GM19023 (cell line): ENCODE data around the gene PSMD2.

Experiments used
- ATAC-seq: cut with Tn5 transposase; IDR thresholded peaks from one replicate; pipeline ENCODE4 v1.9.1; 2021; ENCODE audit warnings: mild to moderate bottlenecking, moderate library complexity; ENCODE audit not compliant: unreplicated experiment

Gene PSMD2

DNA sequence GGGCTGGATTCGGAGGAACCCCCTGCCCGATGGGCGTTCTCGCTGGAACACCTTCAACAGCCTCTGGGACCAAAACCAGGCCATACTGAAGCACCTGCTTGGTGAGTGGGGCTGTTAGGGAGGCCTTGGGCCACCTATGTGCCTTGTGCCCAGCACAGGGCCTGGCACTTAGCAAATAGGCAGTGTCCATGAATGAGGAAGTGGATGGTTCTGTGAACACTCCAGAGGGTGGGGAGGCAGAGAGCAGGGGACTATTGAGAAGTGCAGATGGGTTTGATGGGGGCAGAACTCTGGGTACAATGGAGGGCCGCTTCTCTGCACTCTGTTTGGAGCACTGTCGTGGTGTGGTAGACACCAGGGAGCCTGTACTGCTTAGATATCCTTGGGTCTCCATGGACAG, 21.7 kb upstream of the PSMD2 start:
- no peak for ATAC-seq

DNA sequence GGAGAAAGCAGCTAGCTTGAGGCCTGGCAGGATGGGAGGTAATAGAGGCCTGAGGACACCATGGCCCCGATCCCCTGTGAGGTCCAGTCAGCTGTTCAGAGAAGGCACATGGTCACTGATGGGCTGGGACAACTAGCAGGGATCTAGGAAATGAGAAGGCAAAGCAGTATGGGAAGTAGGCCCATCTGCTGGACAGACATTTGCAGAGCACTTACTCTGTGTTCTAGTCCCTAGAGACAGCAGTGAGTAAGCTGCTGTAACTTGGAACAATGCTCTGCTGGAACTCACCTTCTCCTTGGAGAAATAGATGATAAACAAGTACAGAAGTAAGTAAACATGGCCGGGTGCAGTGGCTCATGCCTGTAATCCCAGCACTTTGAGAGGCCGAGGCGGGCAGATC, 16.1 kb upstream of the PSMD2 start:
- no peak for ATAC-seq

DNA sequence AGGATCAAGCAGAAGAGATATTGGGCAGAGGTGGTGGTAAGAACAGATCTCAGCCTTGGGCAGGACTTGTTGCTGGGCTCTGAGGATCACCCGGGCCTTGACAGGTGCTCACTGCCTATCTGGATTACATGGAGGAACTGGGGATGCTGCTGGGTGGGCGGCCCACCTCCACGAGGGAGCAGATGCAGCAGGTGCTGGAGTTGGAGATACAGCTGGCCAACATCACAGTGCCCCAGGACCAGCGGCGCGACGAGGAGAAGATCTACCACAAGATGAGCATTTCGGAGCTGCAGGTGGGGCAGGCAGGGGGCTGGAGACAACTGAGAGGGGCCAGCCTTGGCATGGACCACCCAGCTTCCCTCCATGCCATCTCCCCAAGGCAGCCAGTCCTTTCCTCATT, 15.4 kb upstream of the PSMD2 start:
- ATAC-seq = no peak

DNA sequence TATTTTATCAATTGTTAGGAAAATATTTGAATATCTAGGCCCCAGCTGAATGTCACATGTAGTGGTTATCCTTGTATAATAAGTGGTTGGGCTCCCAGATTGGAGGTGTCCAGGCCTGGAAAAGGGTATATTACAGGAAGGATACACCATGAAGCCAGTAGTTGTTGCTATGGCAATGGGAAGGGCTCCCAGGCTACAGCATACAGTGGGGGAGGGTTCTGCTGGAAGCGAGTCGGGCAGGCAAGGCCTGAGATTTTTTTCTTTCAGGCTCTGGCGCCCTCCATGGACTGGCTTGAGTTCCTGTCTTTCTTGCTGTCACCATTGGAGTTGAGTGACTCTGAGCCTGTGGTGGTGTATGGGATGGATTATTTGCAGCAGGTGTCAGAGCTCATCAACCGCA, 14.3 kb upstream of the PSMD2 start:
- ATAC-seq = no peak

DNA sequence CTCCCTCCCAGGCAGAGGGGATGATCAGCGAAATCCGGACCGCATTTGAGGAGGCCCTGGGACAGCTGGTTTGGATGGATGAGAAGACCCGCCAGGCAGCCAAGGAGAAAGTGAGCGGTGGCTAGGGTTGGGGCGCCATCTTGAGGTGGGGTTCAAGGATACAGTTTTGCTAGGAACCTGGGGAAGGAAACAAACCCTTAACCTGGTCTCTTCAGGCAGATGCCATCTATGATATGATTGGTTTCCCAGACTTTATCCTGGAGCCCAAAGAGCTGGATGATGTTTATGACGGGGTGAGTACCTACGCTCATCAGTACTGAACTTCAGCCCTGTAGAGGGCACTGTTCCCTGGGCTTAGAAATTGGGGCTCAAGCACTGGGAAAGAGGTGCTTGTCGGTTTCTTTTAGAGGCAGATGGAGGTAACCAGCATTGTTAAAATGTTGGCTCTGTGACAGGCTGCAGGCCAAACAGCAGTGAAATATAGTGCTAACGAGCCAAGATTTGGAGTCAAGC, 9.6 kb upstream of the PSMD2 start:
- ATAC-seq = peak; percentile 52

DNA sequence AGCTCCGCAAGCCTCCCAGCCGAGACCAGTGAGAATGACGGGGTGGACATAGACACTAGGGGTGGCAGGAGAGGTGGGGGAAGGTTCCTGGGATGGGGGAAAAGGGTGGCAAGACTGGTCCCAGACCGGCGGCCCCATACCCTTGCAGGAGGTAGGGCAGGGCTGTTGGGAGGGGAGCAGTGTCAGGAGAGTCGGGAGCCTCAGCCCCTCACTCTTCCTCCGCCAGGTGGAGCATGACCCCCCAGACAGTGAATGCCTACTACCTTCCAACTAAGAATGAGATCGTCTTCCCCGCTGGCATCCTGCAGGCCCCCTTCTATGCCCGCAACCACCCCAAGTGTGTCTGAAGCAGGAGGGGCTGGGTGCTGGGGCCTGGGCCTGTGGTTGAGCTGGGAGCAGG, 8.7 kb upstream of the PSMD2 start:
- no peak for ATAC-seq

DNA sequence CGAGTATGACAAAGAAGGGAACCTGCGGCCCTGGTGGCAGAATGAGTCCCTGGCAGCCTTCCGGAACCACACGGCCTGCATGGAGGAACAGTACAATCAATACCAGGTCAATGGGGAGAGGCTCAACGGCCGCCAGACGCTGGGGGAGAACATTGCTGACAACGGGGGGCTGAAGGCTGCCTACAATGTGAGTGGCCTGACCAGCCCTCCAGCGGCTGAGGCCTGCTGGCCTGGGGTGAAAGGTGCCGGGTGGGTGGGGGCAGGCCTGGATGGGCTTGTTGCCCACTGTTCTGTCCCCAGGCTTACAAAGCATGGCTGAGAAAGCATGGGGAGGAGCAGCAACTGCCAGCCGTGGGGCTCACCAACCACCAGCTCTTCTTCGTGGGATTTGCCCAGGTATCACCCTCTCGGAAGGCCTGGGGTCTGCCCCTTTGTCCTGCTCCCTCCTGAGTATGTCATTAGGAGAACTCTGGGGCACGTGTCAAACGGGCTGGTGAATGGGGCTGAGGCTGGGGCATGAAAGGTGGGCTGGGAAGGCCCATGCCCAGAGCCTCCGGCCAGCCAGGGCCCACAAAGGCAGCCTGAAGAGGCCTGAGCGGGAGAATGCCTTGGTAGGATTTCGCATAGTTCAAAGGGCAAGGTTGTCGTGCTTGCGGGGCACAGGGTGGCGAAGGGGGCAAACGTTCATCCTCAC, 7.8 kb upstream of the PSMD2 start:
- ATAC-seq = no peak

DNA sequence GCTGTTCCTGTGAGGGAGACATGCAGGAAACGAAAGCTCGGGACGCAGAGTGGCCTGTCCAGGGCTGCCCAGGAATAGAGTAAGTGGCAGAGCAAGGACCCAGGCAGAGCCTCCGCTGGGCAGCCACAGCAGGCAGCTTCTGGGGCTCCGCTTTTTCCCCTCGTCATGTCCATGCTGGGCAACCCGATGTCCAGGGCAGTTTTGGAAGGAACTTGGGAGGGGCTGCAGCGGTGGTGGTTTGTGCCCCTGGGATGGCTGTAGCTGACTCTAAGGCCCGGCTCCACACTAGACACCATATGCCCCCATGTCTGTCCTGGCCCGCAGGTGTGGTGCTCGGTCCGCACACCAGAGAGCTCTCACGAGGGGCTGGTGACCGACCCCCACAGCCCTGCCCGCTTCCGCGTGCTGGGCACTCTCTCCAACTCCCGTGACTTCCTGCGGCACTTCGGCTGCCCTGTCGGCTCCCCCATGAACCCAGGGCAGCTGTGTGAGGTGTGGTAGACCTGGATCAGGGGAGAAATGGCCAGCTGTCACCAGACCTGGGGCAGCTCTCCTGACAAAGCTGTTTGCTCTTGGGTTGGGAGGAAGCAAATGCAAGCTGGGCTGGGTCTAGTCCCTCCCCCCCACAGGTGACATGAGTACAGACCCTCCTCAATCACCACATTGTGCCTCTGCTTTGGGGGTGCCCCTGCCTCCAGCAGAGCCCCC, 7.1 kb upstream of the PSMD2 start:
- ATAC-seq = no peak

DNA sequence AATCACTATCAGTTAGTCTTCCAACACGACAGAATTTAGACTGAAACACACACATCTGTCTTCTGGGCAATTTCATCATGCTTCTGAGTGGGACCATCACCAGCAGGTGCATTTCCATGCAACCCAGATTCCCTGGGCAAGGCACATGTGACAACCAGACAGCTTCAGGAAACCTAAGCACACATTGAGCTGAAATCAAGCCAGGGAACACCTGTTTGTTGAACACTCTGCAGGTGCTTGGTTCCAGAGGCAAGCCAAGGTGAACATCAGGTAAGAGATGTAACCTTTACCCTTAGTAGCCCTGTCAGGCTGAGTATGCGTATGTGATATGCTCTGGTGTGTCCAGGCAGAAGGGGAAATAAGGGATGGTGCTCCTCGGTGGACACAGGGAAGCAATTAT, 3.3 kb upstream of the PSMD2 start:
- ATAC-seq = no peak

DNA sequence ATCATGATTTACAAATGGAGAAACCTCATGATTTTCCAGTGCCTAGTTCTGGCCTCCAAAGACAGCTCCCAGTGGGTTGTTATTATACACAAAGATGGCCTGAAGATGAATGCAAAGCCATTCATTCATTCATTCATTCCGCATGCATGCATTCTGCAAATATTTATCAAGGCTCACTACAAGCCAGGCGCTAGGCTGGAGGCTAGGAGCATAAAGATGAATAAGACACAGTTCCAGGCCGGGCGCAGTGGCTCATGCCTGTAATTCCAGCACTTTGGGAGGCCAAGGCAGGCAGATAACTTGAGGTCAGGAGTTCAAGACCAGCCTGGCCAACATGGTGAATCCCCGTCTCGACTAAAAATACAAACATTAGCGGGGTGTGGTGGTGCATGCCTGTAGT, 2.4 kb upstream of the PSMD2 start:
- ATAC-seq = no peak

DNA sequence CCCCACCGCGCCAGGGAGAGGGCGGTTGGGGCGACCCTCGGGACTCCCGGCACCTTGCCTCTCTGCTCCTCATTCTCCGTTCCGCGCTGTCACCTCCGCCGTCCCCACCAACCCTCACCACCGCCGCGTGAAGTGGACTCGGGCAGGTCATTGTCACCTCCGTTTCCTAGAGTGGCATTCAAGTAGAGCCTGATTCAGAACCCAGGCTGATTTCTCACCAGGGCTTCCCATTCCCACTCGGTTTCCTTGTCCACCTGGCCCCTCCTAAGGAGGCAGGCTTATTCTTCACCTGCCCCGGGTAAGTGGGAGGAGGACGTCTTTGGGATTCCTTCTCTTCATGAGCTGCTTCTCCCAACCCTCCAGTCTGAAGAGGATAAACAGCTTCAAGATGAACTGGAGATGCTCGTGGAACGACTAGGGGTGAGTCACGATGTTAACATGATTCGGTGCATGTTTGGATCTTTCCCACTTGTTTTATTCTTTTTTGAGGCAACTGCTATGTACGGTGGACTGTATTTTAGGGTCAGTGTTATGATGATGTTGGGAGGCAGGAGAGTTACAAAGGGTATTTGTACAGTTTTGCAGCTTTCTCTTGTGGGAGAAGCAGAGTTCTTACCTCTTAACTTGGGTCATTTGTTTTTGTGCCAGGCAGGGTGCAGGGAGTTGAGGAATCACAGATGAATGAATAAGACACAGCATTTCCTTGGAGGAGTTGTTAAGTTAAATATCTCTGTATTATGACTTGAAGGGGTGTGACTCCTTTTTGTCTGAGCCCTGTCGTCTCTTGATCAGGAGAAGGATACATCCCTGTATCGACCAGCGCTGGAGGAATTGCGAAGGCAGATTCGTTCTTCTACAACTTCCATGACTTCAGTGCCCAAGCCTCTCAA, 692 bp downstream of the PSMD2 start:
- ATAC-seq = peak; percentile 1

DNA sequence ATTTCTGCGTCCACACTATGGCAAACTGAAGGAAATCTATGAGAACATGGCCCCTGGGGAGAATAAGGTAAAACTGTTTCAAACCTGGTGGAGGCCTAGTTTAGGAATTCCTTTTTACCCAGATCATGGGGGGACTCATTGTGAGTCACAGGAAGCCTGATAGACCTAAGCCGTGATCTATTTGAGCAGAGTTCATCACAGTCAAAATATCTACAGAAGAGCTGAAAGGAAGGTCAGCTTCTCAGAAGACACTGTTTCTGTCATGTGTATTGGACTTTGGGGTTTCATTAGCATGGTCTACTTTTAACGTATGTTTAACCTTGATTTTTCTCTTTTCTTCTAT, 1.3 kb downstream of the PSMD2 start:
- no peak for ATAC-seq

DNA sequence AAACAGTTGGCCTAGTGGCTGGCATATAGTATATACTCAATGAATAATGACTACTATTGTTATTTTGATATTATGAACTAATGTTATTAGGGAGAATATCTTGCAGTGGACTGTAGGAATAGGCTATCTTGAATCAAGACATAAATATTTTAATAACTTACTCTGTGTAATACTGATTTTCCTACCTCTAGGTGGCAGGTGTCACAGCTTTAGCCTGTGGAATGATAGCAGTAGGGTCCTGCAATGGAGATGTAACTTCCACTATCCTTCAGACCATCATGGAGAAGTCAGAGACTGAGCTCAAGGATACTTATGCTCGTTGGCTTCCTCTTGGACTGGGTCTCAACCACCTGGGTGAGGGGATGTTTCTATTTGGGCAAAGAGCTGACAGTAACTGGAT, 6.5 kb downstream of the PSMD2 start:
- no peak for ATAC-seq

DNA sequence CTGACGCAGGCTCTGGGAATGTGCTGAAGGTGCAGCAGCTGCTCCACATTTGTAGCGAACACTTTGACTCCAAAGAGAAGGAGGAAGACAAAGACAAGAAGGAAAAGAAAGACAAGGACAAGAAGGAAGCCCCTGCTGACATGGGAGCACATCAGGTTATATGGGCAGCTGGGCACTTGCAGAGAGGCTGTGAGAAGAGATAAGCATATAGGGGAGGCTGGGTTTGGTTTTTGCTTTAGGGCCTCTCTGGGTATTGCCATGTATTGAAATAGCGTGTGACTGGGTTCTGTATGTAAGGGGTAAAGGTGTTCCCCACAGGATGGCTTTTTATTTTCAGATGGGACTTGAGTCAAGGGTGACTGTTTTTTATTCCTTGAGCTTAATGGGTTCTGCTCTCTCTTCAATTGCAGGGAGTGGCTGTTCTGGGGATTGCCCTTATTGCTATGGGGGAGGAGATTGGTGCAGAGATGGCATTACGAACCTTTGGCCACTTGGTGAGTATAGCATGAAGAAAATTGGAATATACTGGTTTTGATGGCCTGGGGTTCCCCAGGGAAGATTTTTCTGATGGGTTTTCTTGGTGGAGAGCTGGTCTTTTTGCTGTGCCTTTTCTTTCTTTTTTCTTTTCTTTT, 7.4 kb downstream of the PSMD2 start:
- ATAC-seq = no peak

DNA sequence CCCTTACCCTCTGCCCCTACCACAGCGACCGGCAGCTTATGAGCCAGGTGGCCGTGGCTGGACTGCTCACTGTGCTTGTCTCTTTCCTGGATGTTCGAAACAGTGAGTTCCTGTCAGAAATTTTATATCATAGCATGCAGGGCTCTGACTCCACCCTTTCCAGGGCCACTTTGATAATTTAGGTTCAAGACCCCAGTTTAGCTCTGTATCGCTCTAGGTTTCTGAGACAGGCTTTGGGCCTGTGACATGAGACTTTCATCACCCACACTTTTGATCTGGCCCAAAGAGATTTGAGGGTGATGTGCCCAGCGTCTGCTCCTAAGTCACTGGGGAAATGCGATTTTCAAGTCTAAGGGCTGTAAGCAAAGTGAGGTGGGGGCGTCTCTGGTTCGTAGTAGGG, 8.9 kb downstream of the PSMD2 start:
- ATAC-seq = no peak

DNA sequence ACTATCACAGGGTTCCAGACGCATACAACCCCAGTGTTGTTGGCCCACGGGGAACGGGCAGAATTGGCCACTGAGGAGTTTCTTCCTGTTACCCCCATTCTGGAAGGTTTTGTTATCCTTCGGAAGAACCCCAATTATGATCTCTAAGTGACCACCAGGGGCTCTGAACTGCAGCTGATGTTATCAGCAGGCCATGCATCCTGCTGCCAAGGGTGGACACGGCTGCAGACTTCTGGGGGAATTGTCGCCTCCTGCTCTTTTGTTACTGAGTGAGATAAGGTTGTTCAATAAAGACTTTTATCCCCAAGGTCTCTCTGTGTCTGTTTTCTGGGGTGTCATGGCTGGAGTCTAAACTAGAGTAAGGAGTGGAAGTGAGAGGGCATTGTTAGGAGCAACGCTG, 9.7 kb downstream of the PSMD2 start:
- no peak for ATAC-seq

DNA sequence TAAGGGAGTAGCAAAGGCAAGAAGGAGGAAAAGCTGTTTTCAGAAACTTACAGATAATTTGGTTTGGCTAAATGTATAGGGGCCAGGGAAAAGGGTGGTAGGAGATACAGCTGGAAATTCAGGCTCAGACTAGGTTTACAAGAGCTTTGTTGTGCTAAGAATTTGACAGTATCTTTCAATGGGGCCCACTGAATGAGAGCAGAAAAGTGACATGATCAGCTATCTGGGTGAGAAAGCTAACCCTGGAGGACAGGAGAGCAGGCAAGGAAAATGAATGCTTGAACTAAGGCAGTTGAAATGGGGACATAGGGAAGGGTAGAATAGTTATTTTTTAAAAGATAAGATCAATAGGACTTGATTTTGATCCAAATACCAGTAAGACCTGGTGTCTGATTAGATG, 12.6 kb downstream of the PSMD2 start:
- no peak for ATAC-seq

DNA sequence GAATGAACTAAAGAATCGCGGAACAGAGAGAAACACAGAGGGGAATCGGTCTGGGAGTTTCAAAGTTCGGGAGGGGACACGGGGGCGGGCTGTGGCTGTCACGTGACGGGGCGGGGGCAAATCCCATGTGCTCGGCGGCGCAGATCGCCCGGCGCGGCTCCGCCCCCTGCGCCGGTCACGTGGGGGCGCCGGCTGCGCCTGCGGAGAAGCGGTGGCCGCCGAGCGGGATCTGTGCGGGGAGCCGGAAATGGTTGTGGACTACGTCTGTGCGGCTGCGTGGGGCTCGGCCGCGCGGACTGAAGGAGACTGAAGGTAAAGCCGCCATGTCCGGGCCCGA, 15.3 kb downstream of the PSMD2 start, which contains the start of gene EIF4G1:
Gene EIF4G1, plus strand, starts transcription at position 244 of the 337 bp plus-strand sequence. CDS start 1,191 bp downstream, outside the sequence.
- ATAC-seq = peak; percentile 86

DNA sequence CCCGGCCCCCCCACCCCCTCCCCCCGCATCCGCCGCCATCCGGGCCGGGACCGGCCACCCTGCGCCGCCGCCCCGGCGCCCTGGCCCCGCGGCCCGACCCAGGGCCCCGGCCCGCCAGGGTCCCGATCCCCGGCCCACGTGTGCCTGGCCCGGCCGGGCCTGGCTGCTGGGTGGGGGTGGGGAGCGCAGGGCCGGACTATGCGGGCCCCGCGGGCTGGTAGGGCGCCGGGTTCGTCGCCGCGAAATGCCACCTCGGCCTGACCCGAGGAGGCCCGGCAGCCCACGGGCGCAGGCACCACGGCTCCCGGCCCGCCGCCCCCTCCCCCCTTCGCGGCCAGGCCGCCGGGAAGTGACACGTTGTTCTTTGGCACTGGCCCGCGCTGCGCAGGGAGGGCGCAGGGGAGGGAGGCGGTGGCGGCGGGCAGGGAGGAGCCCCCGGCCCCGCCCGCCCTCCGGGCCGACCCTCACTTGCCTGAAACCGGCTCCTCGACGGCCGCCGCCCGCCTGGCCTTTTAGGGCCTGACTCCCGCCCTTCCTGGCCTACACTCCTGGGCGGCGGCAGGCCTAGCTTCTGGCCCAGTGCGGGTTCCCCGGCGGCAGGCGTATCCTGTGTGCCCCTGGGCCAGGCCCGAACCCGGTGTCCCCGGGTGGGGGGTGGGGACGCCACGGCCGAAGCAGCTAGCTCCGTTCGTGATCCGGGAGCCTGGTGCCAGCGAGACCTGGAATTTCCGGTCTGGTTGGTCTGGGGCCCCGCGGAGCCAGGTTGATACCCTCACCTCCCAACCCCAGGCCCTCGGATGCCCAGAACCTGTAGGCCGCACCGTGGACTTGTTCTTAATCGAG, 15.9 kb downstream of the PSMD2 start:
- peak; percentile 48 for ATAC-seq

DNA sequence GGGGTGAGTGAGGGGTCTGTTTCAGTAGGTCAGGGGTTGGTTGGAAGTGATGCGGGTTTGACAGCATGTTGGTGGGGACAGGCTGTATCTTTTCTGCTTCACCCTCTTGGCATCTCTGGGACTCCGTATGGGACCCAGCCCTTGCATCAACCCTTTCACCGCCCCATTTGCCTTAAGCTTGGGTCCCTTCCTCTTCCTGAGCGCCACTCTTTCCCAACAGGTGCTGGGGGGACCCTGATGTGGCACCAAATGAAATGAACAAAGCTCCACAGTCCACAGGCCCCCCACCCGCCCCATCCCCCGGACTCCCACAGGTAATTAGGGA, 16.5 kb downstream of the PSMD2 start:
- peak; percentile 4 for ATAC-seq
